ENCODE data around the gene CMPK2. TPM values are rescaled to one million over a fixed set of nuclear protein-coding genes. Genes with fewer than 3 reads are reported as not detected.

The CMPK2 gene
- total and polyA plus RNA-seq, 8 donors, result 1.7 to 4.3 (median 3.3) TPM

- H3K36me3 ChIP-seq, result no peaks in the 10 kb centered on the region
- H3K27ac ChIP-seq, result no peak overlapping the region
- H3K4me1 ChIP-seq, result no peaks in the 10 kb centered on the region
- FAIRE-seq (no peak), DNase-seq (no peak), ATAC-seq (no peak)
- no peak overlapping the region for H3K4me3 ChIP-seq
- no peaks in the 10 kb centered on the region for H3K27me3 ChIP-seq
- no peak for TF ChIP-seq CTCF (IDR thresholded peaks at IDR 0.05)
- intact Hi-C loops (cut with DNase I), result no loop called here
- WGBS, 2 donors, result 77 to 78% methylated on average over 2 of the region's 2 CpGs
- H3K9me3 ChIP-seq, result no peaks in the 10 kb centered on the region
These were observed 32.5 kb downstream of the CMPK2 start for GRCh38 chr2:6833300-6833604.

- intact Hi-C loops (cut with DNase I), result no loop called here
- no peaks in the 10 kb centered on the region for H3K36me3 ChIP-seq
- no peak for TF ChIP-seq CTCF (IDR thresholded peaks at IDR 0.05)
- DNase-seq (no peak), FAIRE-seq (no peak), ATAC-seq (no peak)
- WGBS, 2 donors, result 67 to 74% methylated on average over 2 of the region's 2 CpGs
- no peaks in the 10 kb centered on the region for H3K4me1 ChIP-seq
- no peak overlapping the region for H3K27ac ChIP-seq
- H3K4me3 ChIP-seq, result no peak overlapping the region
- no peaks in the 10 kb centered on the region for H3K9me3 ChIP-seq
- no peaks in the 10 kb centered on the region for H3K27me3 ChIP-seq
These were observed 33.0 kb downstream of the CMPK2 start for GRCh38 chr2:6832596-6833299.

- Histone ChIP-seq H3K27ac (no peak overlapping the region), H3K9me3 (no peaks in the 10 kb centered on the region), H3K4me1 (no peaks in the 10 kb centered on the region), H3K27me3 (no peaks in the 10 kb centered on the region), H3K4me3 (no peak overlapping the region), H3K36me3 (no peaks in the 10 kb centered on the region)
- ATAC-seq (no peak), FAIRE-seq (no peak), DNase-seq (no peak)
- WGBS, 2 donors, result 18 to 28% methylated on average over 1 of the region's 1 CpG
- TF ChIP-seq CTCF (IDR thresholded peaks at IDR 0.05), result no peak
- intact Hi-C loops (cut with DNase I), result no loop called here
These were observed 34.5 kb downstream of the CMPK2 start for GRCh38 chr2:6831229-6831628.

GRCh38 chr2:6828299-6828584, 37.5 kb downstream of the CMPK2 start:
- no peaks in the 10 kb centered on the region for H3K9me3 ChIP-seq
- peak in 3 of 4 donors; percentile 7 to 29 (median 23) for TF ChIP-seq CTCF (IDR thresholded peaks at IDR 0.05)
- DNase-seq, result no peak
- intact Hi-C loops (cut with DNase I), result no loop called here
- H3K36me3 ChIP-seq, result no peaks in the 10 kb centered on the region
- H3K4me1 ChIP-seq, result no peaks in the 10 kb centered on the region
- WGBS, 2 donors, result 11 to 13% methylated on average over 2 of the region's 2 CpGs
- no peak overlapping the region for H3K27ac ChIP-seq
- peak in 3 of 4 donors; percentile 48 to 64 (median 62) for ATAC-seq
- peak; percentile 90 for FAIRE-seq
- no peak overlapping the region for H3K4me3 ChIP-seq
- no peaks in the 10 kb centered on the region for H3K27me3 ChIP-seq

- Histone ChIP-seq H3K27me3 (no peaks in the 10 kb centered on the region), H3K27ac (no peak overlapping the region), H3K4me3 (no peak overlapping the region), H3K9me3 (no peaks in the 10 kb centered on the region), H3K4me1 (no peaks in the 10 kb centered on the region), H3K36me3 (no peaks in the 10 kb centered on the region)
- no peak for TF ChIP-seq CTCF (IDR thresholded peaks at IDR 0.05)
- 71 to 80% methylated on average over 5 of the region's 5 CpGs for WGBS, 2 donors
- intact Hi-C loops (cut with DNase I), result no loop called here
- DNase-seq (no peak), ATAC-seq (no peak), FAIRE-seq (no peak)
These were observed 38.0 kb downstream of the CMPK2 start for GRCh38 chr2:6827566-6828298.

All from pancreas (tissue), 10 donors.